ENCODE measurements around the gene ERBB4.

- TF ChIP-seq, protein P1, sequence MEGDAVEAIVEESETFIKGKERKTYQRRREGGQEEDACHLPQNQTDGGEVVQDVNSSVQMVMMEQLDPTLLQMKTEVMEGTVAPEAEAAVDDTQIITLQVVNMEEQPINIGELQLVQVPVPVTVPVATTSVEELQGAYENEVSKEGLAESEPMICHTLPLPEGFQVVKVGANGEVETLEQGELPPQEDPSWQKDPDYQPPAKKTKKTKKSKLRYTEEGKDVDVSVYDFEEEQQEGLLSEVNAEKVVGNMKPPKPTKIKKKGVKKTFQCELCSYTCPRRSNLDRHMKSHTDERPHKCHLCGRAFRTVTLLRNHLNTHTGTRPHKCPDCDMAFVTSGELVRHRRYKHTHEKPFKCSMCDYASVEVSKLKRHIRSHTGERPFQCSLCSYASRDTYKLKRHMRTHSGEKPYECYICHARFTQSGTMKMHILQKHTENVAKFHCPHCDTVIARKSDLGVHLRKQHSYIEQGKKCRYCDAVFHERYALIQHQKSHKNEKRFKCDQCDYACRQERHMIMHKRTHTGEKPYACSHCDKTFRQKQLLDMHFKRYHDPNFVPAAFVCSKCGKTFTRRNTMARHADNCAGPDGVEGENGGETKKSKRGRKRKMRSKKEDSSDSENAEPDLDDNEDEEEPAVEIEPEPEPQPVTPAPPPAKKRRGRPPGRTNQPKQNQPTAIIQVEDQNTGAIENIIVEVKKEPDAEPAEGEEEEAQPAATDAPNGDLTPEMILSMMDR (conservative IDR thresholded peaks at IDR 0.05; ENCODE audit: low read length) = no peak
- TF ChIP-seq EZH2phosphoT487 (IDR thresholded peaks at IDR 0.05; ENCODE audit: borderline replicate concordance) = no peak
These were observed 190.1 kb downstream of the ERBB4 start for GRCh38 chr2:212348501-212348900.
